HG03095 (cell line): ENCODE results near the gene ARHGEF33.

Experiments
- ATAC-seq: cut with Tn5 transposase; IDR thresholded peaks from one replicate; pipeline ENCODE4 v1.9.1; 2021; ENCODE audit warnings: moderate library complexity; ENCODE audit not compliant: unreplicated experiment

Gene ARHGEF33

GRCh38 chr2:38889575-38889974, at the start of gene ARHGEF33:
TSS of gene ARHGEF33 (plus strand) at chr2:38889875. CDS start at chr2:38919448, 29,573 bp downstream.
- ATAC-seq, result no peak

GRCh38 chr2:38850045-38850444, 39.6 kb upstream of the ARHGEF33 start:
- ATAC-seq, result peak; percentile 96

- ATAC-seq, result no peak
Measured at GRCh38 chr2:38856165-38856564, 33.5 kb upstream of the ARHGEF33 start.

- ATAC-seq, result no peak
Measured at GRCh38 chr2:38862476-38862875, 27.2 kb upstream of the ARHGEF33 start.

GRCh38 chr2:38863061-38863695, 26.5 kb upstream of the ARHGEF33 start:
- no peak for ATAC-seq

- ATAC-seq, result no peak
Measured at GRCh38 chr2:38866773-38867443, 22.8 kb upstream of the ARHGEF33 start.

GRCh38 chr2:38871432-38871831, 18.2 kb upstream of the ARHGEF33 start:
- no peak for ATAC-seq

GRCh38 chr2:38873763-38874162, 15.9 kb upstream of the ARHGEF33 start:
- no peak for ATAC-seq

- no peak for ATAC-seq
Measured at GRCh38 chr2:38875227-38875575, 14.5 kb upstream of the ARHGEF33 start.

- ATAC-seq, result peak; percentile 100
Measured at GRCh38 chr2:38875576-38876367, 13.9 kb upstream of the ARHGEF33 start, which contains the start of the genes DHX57 and MORN2. TSS of gene DHX57 (minus strand) at chr2:38875934. CDS start at chr2:38868405, 7,529 bp downstream. TSS of gene MORN2 (plus strand) at chr2:38875976.

- ATAC-seq, result no peak
Measured at GRCh38 chr2:38876407-38876806, 13.3 kb upstream of the ARHGEF33 start.

GRCh38 chr2:38886063-38886462, 3.6 kb upstream of the ARHGEF33 start:
- ATAC-seq, result no peak

GRCh38 chr2:38887347-38887746, 2.3 kb upstream of the ARHGEF33 start:
- no peak for ATAC-seq

GRCh38 chr2:38887902-38888554, 1.6 kb upstream of the ARHGEF33 start:
- no peak for ATAC-seq

GRCh38 chr2:38889045-38889444, 630 bp upstream of the ARHGEF33 start:
- ATAC-seq, result no peak

- ATAC-seq, result no peak
Measured at GRCh38 chr2:38892819-38893218, 3.1 kb downstream of the ARHGEF33 start.

- no peak for ATAC-seq
Measured at GRCh38 chr2:38898256-38898655, 8.6 kb downstream of the ARHGEF33 start.

GRCh38 chr2:38900726-38901125, 11.1 kb downstream of the ARHGEF33 start:
- no peak for ATAC-seq

- ATAC-seq, result no peak
Measured at GRCh38 chr2:38905251-38905650, 15.6 kb downstream of the ARHGEF33 start.

- no peak for ATAC-seq
Measured at GRCh38 chr2:38907242-38907641, 17.6 kb downstream of the ARHGEF33 start.
